NOMO-1 treated with dmso at 0.1 percent for 144 hours (cell line): Measurements from ENCODE around the gene ARSA.
"Not testable (repeated sequence)": the region's sequence is repeated elsewhere in the genome, so short reads cannot be mapped to it uniquely, and the experiment has no call there.

ENCODE experiments used
- DNase-seq: peaks from one replicate; lab custom pipeline; 2025; ENCODE audit not compliant: unreplicated experiment; lab: John Stamatoyannopoulos, UW

Gene ARSA

GRCh38 chr22:50656122-50657070 is 28.4 kb upstream of the ARSA start:
- DNase-seq = no peak

GRCh38 chr22:50654664-50655063 is 26.7 kb upstream of the ARSA start:
- DNase-seq = not testable (repeated sequence)

GRCh38 chr22:50653256-50653655 is 25.3 kb upstream of the ARSA start:
- no peak for DNase-seq

- DNase-seq = not testable (repeated sequence)
Observed at GRCh38 chr22:50643821-50644101, 15.8 kb upstream of the ARSA start.

GRCh38 chr22:50643021-50643820 is 15.3 kb upstream of the ARSA start:
- DNase-seq = not testable (repeated sequence)

- DNase-seq = no peak
Observed at GRCh38 chr22:50641696-50642607, 14.0 kb upstream of the ARSA start.

- DNase-seq = no peak
Observed at GRCh38 chr22:50640857-50641647, 13.1 kb upstream of the ARSA start.

GRCh38 chr22:50640296-50640695 is 12.3 kb upstream of the ARSA start:
- DNase-seq = not testable (repeated sequence)

- no peak for DNase-seq
Observed at GRCh38 chr22:50635591-50635990, 7.6 kb upstream of the ARSA start.

- DNase-seq = no peak
Observed at GRCh38 chr22:50633771-50634170, 5.8 kb upstream of the ARSA start.

- no peak for DNase-seq
Observed at GRCh38 chr22:50633086-50633485, 5.1 kb upstream of the ARSA start.

GRCh38 chr22:50630376-50630775 is 2.4 kb upstream of the ARSA start:
- DNase-seq = no peak

GRCh38 chr22:50628543-50629134 is 687 bp upstream of the ARSA start:
- no peak for DNase-seq

- no peak for DNase-seq
Observed at GRCh38 chr22:50626850-50627641, 906 bp downstream of the ARSA start.

- DNase-seq = no peak
Observed at GRCh38 chr22:50626314-50626849, 1.6 kb downstream of the ARSA start.

GRCh38 chr22:50625568-50626313 is 2.2 kb downstream of the ARSA start:
- DNase-seq = no peak

GRCh38 chr22:50625131-50625567 is 2.8 kb downstream of the ARSA start:
- DNase-seq = no peak
